H1 (cell line): ENCODE results near the gene SNAP29. TPM values are rescaled to one million over a fixed set of nuclear protein-coding genes. Genes with fewer than 3 reads are reported as not detected.

Source experiments
- CTCF ChIA-PET: fragments of 300-600 bp; sonication (Branson Sonifier 250); formaldehyde crosslinking; loops from one replicate; lab custom pipeline; 2021; ENCODE audit not compliant: partially characterized antibody; lab: Charles Lee
- POLR2A ChIA-PET: fragments of 300-600 bp; sonication (Branson Sonifier 250); formaldehyde crosslinking; loops from one replicate; lab custom pipeline; 2021; ENCODE audit warnings: inconsistent platforms; ENCODE audit not compliant: partially characterized antibody; lab: Charles Lee
- DNase-seq, 2 experiments: peaks; one replicate each; pipeline versions ENCODE4 v3.0.0 to v3.0.0-alpha.2; 2010 to 2022; ENCODE audit warnings: low spot score in 2 of 2, low read depth in 1 of 2, mixed read lengths in 1 of 2
- FAIRE-seq: peaks from 2 replicates; lab custom pipeline; 2011; peaks lifted over from hg19 to GRCh38; lab: Jason Lieb, UNC
- H2AFZ ChIP-seq: 2 replicates; pipeline ENCODE4 v1.8.1; 2012; ENCODE audit warnings: low read length, inconsistent platforms
- H2AK5ac ChIP-seq: 2 replicates; pipeline ENCODE4 v1.6.1; 2013; ENCODE audit warnings: low read depth, low read length
- H2BK120ac ChIP-seq: replicated peaks from 2 replicates; pipeline ENCODE3; 2013; ENCODE audit warnings: low read depth, low read length, inconsistent platforms
- H2BK12ac ChIP-seq: 2 replicates; pipeline ENCODE4 v1.6.1; 2013; ENCODE audit warnings: low read depth, low read length
- H2BK15ac ChIP-seq: 2 replicates; pipeline ENCODE4 v1.6.1; 2013; ENCODE audit warnings: low read length
- H2BK20ac ChIP-seq: 2 replicates; pipeline ENCODE4 v1.6.1; 2013; ENCODE audit warnings: low read length
- H2BK5ac ChIP-seq: 2 replicates; pipeline ENCODE4 v1.6.1; 2013; ENCODE audit warnings: low read depth, low read length
- H3K14ac ChIP-seq: 2 replicates; pipeline ENCODE4 v1.6.1; 2013; ENCODE audit warnings: inconsistent platforms; ENCODE audit not compliant: insufficient read length
- H3K18ac ChIP-seq: 2 replicates; pipeline ENCODE4 v1.6.1; 2013; ENCODE audit warnings: low read length; ENCODE audit errors: extremely low read depth
- H3K23ac ChIP-seq: 2 replicates; pipeline ENCODE4 v1.6.1; 2013; ENCODE audit warnings: inconsistent platforms; ENCODE audit not compliant: insufficient read length
- H3K23me2 ChIP-seq: 2 replicates; pipeline ENCODE4 v1.6.1; 2013; ENCODE audit warnings: low read depth, low read length
- H3K27ac ChIP-seq: 2 replicates; pipeline ENCODE4 v1.6.1; 2011; ENCODE audit warnings: low read depth, low read length, inconsistent platforms
- H3K27me3 ChIP-seq, 4 experiments: replicated peaks in 1 of 4; 1 replicate in 1 of 4; 2 replicates in 3 of 4; pipeline versions ENCODE4 v1.6.1 to v1.8.1; 2011 to 2013; ENCODE audit warnings: low read length in 3 of 4, mild to moderate bottlenecking in 3 of 4, inconsistent platforms in 2 of 4, mixed read lengths in 2 of 4, moderate library complexity in 1 of 4; ENCODE audit not compliant: control insufficient read depth in 3 of 4, insufficient read depth in 3 of 4; ENCODE audit errors: extremely low read depth in 1 of 4
- H3K36me3 ChIP-seq, 4 experiments: 2 replicates each; pipeline versions ENCODE4 v1.6.1 to v1.8.1; 2011 to 2013; ENCODE audit warnings: mild to moderate bottlenecking in 4 of 4, low read length in 3 of 4, moderate library complexity in 2 of 4, control low read depth in 1 of 4, inconsistent platforms in 1 of 4; ENCODE audit not compliant: insufficient read depth in 4 of 4, control insufficient read depth in 2 of 4
- H3K4ac ChIP-seq: replicated peaks from 2 replicates; pipeline ENCODE3; 2013; ENCODE audit warnings: low read length, low read depth, mixed read lengths, inconsistent platforms; ENCODE audit not compliant: insufficient read length
- H3K4me1 ChIP-seq, 4 experiments: replicated peaks in 1 of 4; 1 replicate in 1 of 4; 2 replicates in 3 of 4; pipeline versions ENCODE4 v1.6.1 to v1.8.1; 2011 to 2013; ENCODE audit warnings: low read length in 3 of 4, inconsistent platforms in 2 of 4, mixed read lengths in 1 of 4; ENCODE audit not compliant: insufficient read depth in 4 of 4, control insufficient read depth in 3 of 4
- H3K4me2 ChIP-seq, 2 experiments: 2 replicates each; pipeline versions ENCODE4 v1.6.1 to v1.8.1; 2011 to 2013; ENCODE audit warnings: low read depth in 2 of 2, low read length in 2 of 2, control low read depth in 1 of 2, inconsistent platforms in 1 of 2, mild to moderate bottlenecking in 1 of 2; ENCODE audit not compliant: insufficient read depth in 1 of 2
- H3K4me3 ChIP-seq, 4 experiments: fragments of 200-600, 300-600 bp in 1 of 4; sonication (generic), shearing (Covaris generic), sonication (Bioruptor Twin) in 1 of 4; 2 replicates each; pipeline versions ENCODE4 v1.5.1 to v1.8.1; 2011 to 2016; ENCODE audit warnings: low read length in 4 of 4, low read depth in 3 of 4, control low read depth in 2 of 4, inconsistent platforms in 2 of 4, mild to moderate bottlenecking in 2 of 4, mixed read lengths in 1 of 4, moderate library complexity in 1 of 4; ENCODE audit not compliant: insufficient read depth in 2 of 4; ENCODE audit errors: extremely low read depth in 1 of 4
- H3K56ac ChIP-seq: replicated peaks from 2 replicates; pipeline ENCODE3; 2013; ENCODE audit warnings: low read depth, mild to moderate bottlenecking, mixed read lengths, low read length, inconsistent platforms; ENCODE audit not compliant: insufficient read length
- H3K79me1 ChIP-seq: 2 replicates; pipeline ENCODE4 v1.6.1; 2013; ENCODE audit warnings: low read depth, low read length, control low read depth
- H3K79me2 ChIP-seq, 2 experiments: 2 replicates each; pipeline versions ENCODE4 v1.6.1 to v1.8.1; 2012 to 2013; ENCODE audit warnings: low read length in 2 of 2, mild to moderate bottlenecking in 2 of 2, inconsistent platforms in 1 of 2; ENCODE audit not compliant: insufficient read depth in 2 of 2, control insufficient read depth in 1 of 2
- H3K9ac ChIP-seq, 4 experiments: replicated peaks in 1 of 4; 1 replicate in 1 of 4; 2 replicates in 3 of 4; pipeline versions ENCODE4 v1.6.1 to v1.8.1; 2011 to 2013; ENCODE audit warnings: low read depth in 3 of 4, low read length in 3 of 4, control low read depth in 2 of 4, mild to moderate bottlenecking in 2 of 4, moderate library complexity in 2 of 4, inconsistent platforms in 1 of 4; ENCODE audit errors: extremely low read depth in 1 of 4
- H3K9me3 ChIP-seq, 2 experiments: 2 replicates each; pipeline versions ENCODE4 v1.6.1 to v1.8.1; 2012 to 2013; ENCODE audit warnings: mild to moderate bottlenecking in 2 of 2, moderate library complexity in 2 of 2, control low read depth in 1 of 2, inconsistent platforms in 1 of 2, low read depth in 1 of 2, low read length in 1 of 2, mixed read lengths in 1 of 2; ENCODE audit not compliant: insufficient read depth in 2 of 2
- H4K20me1 ChIP-seq, 2 experiments: replicated peaks in 1 of 2; 2 replicates each; pipeline versions ENCODE3 to v1.8.1; 2011 to 2013; ENCODE audit warnings: inconsistent platforms in 2 of 2, low read length in 2 of 2, mild to moderate bottlenecking in 1 of 2; ENCODE audit not compliant: insufficient read depth in 2 of 2, control insufficient read depth in 1 of 2
- H4K5ac ChIP-seq: 2 replicates; pipeline ENCODE4 v1.6.1; 2013; ENCODE audit warnings: low read length, low read depth, mixed read lengths, inconsistent platforms; ENCODE audit not compliant: insufficient read length
- H4K8ac ChIP-seq: 2 replicates; pipeline ENCODE4 v1.8.0; 2013; ENCODE audit warnings: mild to moderate bottlenecking, moderate library complexity, low read length, inconsistent platforms; ENCODE audit not compliant: insufficient read depth; ENCODE audit errors: extremely low read depth
- H4K91ac ChIP-seq: replicated peaks from 2 replicates; pipeline ENCODE3; 2013; ENCODE audit warnings: low read length, mixed read lengths, inconsistent platforms; ENCODE audit not compliant: insufficient read length
- ATF3 ChIP-seq: IDR thresholded peaks from 2 replicates; pipeline ENCODE4 v1.6.1; 2011; ENCODE audit warnings: low read depth, mild to moderate bottlenecking, low read length; ENCODE audit not compliant: insufficient read depth
- CTBP2 ChIP-seq: IDR thresholded peaks from 2 replicates; pipeline ENCODE4 v1.7.0; 2011; ENCODE audit warnings: borderline replicate concordance, mild to moderate bottlenecking, moderate library complexity, mixed read lengths, low read length; ENCODE audit not compliant: insufficient read depth, insufficient read length
- NANOG ChIP-seq: IDR thresholded peaks from 2 replicates; pipeline ENCODE4 v1.6.1; 2011; ENCODE audit warnings: low read length, low read depth, mild to moderate bottlenecking, inconsistent platforms; ENCODE audit not compliant: insufficient read depth, poor library complexity, severe bottlenecking
- TEAD4 ChIP-seq: IDR thresholded peaks from 2 replicates; pipeline ENCODE4 v1.6.1; 2012; ENCODE audit warnings: low read depth, low read length, inconsistent platforms, mixed read lengths
- YY1 ChIP-seq: IDR thresholded peaks from 2 replicates; pipeline ENCODE4 v1.6.1; 2011; ENCODE audit warnings: low read depth, mild to moderate bottlenecking, low read length
- WGBS, 2 experiments: shearing (Covaris generic) in 1 of 2; methylation state at CpG; one replicate each; pipeline versions ENCODE4 v1.1.6 to v1.1.7; 2013 to 2015; ENCODE audit warnings: low lambda C conversion rate in 2 of 2, mixed read lengths in 2 of 2, inconsistent platforms in 1 of 2, low coverage in 1 of 2, missing lambda C conversion rate in 1 of 2; ENCODE audit not compliant: insufficient replicate concordance in 2 of 2, insufficient coverage in 1 of 2, insufficient read length in 1 of 2; ENCODE audit errors: extremely low coverage in 1 of 2, missing lambda C conversion rate in 1 of 2; 5-methylcytosine and 5-hydroxymethylcytosine counted together
- polyA plus RNA-seq, 7 experiments: library from polyadenylated mRNA; depleted of rRNA in 3 of 7; stranded (reverse) in 5 of 7; unstranded in 2 of 7; fragments of >200 nt in 5 of 7; fragments of 200-250 nt in 2 of 7; gene quantifications; 1 replicate in 5 of 7; 2 replicates in 1 of 7; 4 replicates in 1 of 7; pipeline versions ENCODE4 v1.2.1 to v1.2.3, GENCODE V29; 2011 to 2013; ENCODE audit warnings: missing spikeins in 2 of 7, mixed read lengths in 2 of 7
- total RNA-seq: library from RNA; stranded (reverse); fragmentation: NEBNext Ultra II Directional; extraction: Animal tissue kit (Norgen Biotek cat#: 25700); gene quantifications from 2 replicates; pipeline ENCODE4 v1.2.1, GENCODE V29; 2021

SNAP29 gene
- total and polyA plus RNA-seq, 2 of the 8 experiments (the other 6 are each of a cell fraction or from before 2014, with no cell fraction given) = 11.8 to 15.0 TPM

DNA sequence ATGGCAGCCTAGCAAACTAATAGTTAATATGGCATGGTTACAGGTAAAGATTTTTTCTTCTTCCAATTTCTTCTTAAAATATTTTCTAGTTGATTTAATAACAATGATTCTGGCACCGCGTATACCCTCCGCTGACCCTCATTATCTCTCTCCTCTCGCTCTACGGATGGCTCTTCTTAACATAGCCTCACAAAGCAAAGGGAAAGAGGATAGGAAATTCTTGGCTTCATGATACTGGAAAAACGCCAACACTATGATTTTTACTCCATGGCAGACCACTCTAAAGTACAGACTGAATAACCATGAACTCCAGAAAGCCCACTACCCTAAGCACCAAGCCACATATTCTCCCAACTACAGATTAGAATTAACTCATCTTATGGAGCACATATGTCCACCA lies 6.3 kb upstream of the SNAP29 start:
- Histone ChIP-seq H3K27me3 (no peaks in the 10 kb centered on the region), H2BK15ac (no peak overlapping the region), H3K23me2 (no peaks in the 10 kb centered on the region), H3K79me2 (peaks cover 0 to 43% of the 10 kb centered on the region in 2 experiments; a peak in 3 of 4 replicates), H4K8ac (no peak overlapping the region), H3K23ac (no peak overlapping the region), H4K5ac (no peak overlapping the region), H2BK120ac (no peak overlapping the region), H2BK20ac (no peak overlapping the region), H3K79me1 (peaks cover 3% of the 10 kb centered on the region), H2BK12ac (no peak overlapping the region), H2AK5ac (0 out of 2 replicates have a peak overlapping the region, but pooled peaks have one; percentile 39), H2AFZ (no peak overlapping the region), H3K4me2 (no peak overlapping the region), H2BK5ac (no peak overlapping the region), H4K91ac (no peak overlapping the region), H3K27ac (no peak overlapping the region), H3K4me1 (peaks cover 3 to 12% (median 5%) of the 10 kb centered on the region in 4 experiments; a peak in 4 of 7 replicates), H3K9ac (no peak overlapping the region), H3K9me3 (no peaks in the 10 kb centered on the region), H3K4me3 (no peak overlapping the region), H3K4ac (no peak overlapping the region), H4K20me1 (no peaks in the 10 kb centered on the region), H3K56ac (no peak overlapping the region), H3K14ac (no peak overlapping the region), H3K18ac (no peak overlapping the region), H3K36me3 (no peaks in the 10 kb centered on the region)
- TF ChIP-seq ATF3 = no peak
- no peak for TF ChIP-seq TEAD4
- TF ChIP-seq CTBP2 = no peak
- no peak for TF ChIP-seq YY1
- no peak for TF ChIP-seq NANOG
- ChIA-PET POLR2A (no interaction called here), CTCF (interaction anchor here (1.7 kb wide), 1 partner anchor 33 kb away, joined by 6 read pairs; no protein-coding TSS in a partner anchor)
- 92% methylated on average over 6 of the region's 6 CpGs; no CpG with 5 or more reads in 1 of the 2 experiments for WGBS, 2 experiments
- DNase-seq (no peak), FAIRE-seq (no peak)
